Hepatocyte (in vitro differentiated cells): ENCODE data around the gene MSH5.

Experiments
- CTCF ChIP-seq: fragments of 200-600 bp; sonication (generic); IDR thresholded peaks from 2 replicates; pipeline ENCODE4 v1.5.1; 2016; ENCODE audit warnings: antibody characterized with exemption, mild to moderate bottlenecking; ENCODE audit not compliant: poor library complexity
- EZH2 ChIP-seq: fragments of 200-600 bp; sonication (generic); IDR thresholded peaks from 2 replicates; pipeline ENCODE4 v1.6.1; 2016; ENCODE audit warnings: antibody characterized with exemption, mild to moderate bottlenecking, borderline replicate concordance
- EZH2phosphoT487 ChIP-seq: fragments of 200-600 bp; sonication (generic); IDR thresholded peaks from one replicate; pipeline ENCODE4 v1.6.1; 2018; ENCODE audit warnings: antibody characterized with exemption, mild to moderate bottlenecking, low read depth, moderate library complexity; ENCODE audit not compliant: unreplicated experiment, severe bottlenecking

- TF ChIP-seq CTCF: no peak
- no peak for TF ChIP-seq EZH2
- no peak for TF ChIP-seq EZH2phosphoT487
Measured at GRCh38 chr6:31706599-31706998, 33.2 kb upstream of the MSH5 start, which contains the start of gene LY6G6F.
